GM12875 (cell line): ENCODE results near the gene GNPAT.

Experiments
- H3K4me3 ChIP-seq: one replicate; pipeline ENCODE4 v1.5.1; 2011; ENCODE audit warnings: low read depth, low read length, control low read depth
- CTCF ChIP-seq: IDR thresholded peaks from 2 replicates; pipeline ENCODE4 v1.5.1; 2011; ENCODE audit warnings: low read depth, mild to moderate bottlenecking, control low read depth, inconsistent platforms, low read length, moderate library complexity, borderline replicate concordance; ENCODE audit not compliant: insufficient read depth

GNPAT gene

GRCh38 chr1:231240883-231241735 is at the start of gene GNPAT:
Gene GNPAT, plus strand, starts transcription at chr1:231241212. Its CDS starts 167 bp downstream, at chr1:231241379.
- peak within 1 kb of the TSS; percentile 93 for H3K4me3 ChIP-seq
- no peak for TF ChIP-seq CTCF

GRCh38 chr1:231192620-231193163 is 48.3 kb upstream of the GNPAT start:
- no peak for TF ChIP-seq CTCF
- H3K4me3 ChIP-seq, result no peak overlapping the region

- H3K4me3 ChIP-seq, result no peak overlapping the region
- no peak for TF ChIP-seq CTCF
Measured at GRCh38 chr1:231193710-231194340, 47.2 kb upstream of the GNPAT start.

- H3K4me3 ChIP-seq, result no peak overlapping the region
- no peak for TF ChIP-seq CTCF
Measured at GRCh38 chr1:231194476-231194842, 46.6 kb upstream of the GNPAT start.

- no peak for TF ChIP-seq CTCF
Measured at GRCh38 chr1:231194843-231195516, 46.0 kb upstream of the GNPAT start.

GRCh38 chr1:231196307-231196706 is 44.7 kb upstream of the GNPAT start:
- H3K4me3 ChIP-seq, result no peak overlapping the region
- no peak for TF ChIP-seq CTCF

More at GRCh38 chr1:231194843-231195516, 46.0 kb upstream of the GNPAT start:
- no peak overlapping the region for H3K4me3 ChIP-seq
